Prostate gland (tissue), 2 donors: ENCODE data around the gene NETO2. TPM values are rescaled to one million over a fixed set of nuclear protein-coding genes. Genes with fewer than 3 reads are reported as not detected.
"Not testable (repeated sequence)": the region's sequence is repeated elsewhere in the genome, so short reads cannot be mapped to it uniquely, and the experiment has no call there.

Experiments
- DNase-seq: peaks from one replicate; pipeline ENCODE4 v3.0.0-alpha.2; 2019; ENCODE audit warnings: low spot score
- H3K27ac ChIP-seq, 2 donors: fragments of 200-600 bp; sonication (generic); 2 replicates each; pipeline ENCODE4 v1.5.1; 2017 to 2019
- H3K27me3 ChIP-seq: fragments of 200-600 bp; sonication (generic); replicated peaks from 2 replicates; pipeline ENCODE4 v1.5.1; 2019; ENCODE audit not compliant: insufficient read depth
- H3K36me3 ChIP-seq, 2 donors: fragments of 200-600 bp; sonication (generic); 1 replicate in 1 of 2; 2 replicates in 1 of 2; pipeline versions ENCODE4 v1.5.1 to v1.8.1; 2017 to 2019
- H3K4me1 ChIP-seq: fragments of 200-600 bp; sonication (generic); replicated peaks from 2 replicates; pipeline ENCODE4 v1.5.1; 2019
- H3K4me3 ChIP-seq, 2 donors: fragments of 200-600 bp; sonication (generic); 2 replicates each; pipeline ENCODE4 v1.5.1; 2017 to 2019
- H3K9me3 ChIP-seq: fragments of 200-600 bp; sonication (generic); 2 replicates; pipeline ENCODE4 v1.5.1; 2017
- CTCF ChIP-seq, 4 experiments: fragments of 200-600 bp in 2 of 4; fragments of 450-650 bp in 2 of 4; sonication (generic) in 2 of 4; IDR thresholded peaks; 1 replicate in 3 of 4; 2 replicates in 1 of 4; pipeline ENCODE4 v1.5.1; 2016 to 2019; ENCODE audit warnings: antibody characterized with exemption in 4 of 4, mild to moderate bottlenecking in 2 of 4, moderate library complexity in 2 of 4
- POLR2A ChIP-seq: fragments of 450-650 bp; IDR thresholded peaks from one replicate; pipeline ENCODE4 v1.6.1; 2016; ENCODE audit warnings: antibody characterized with exemption, mild to moderate bottlenecking
- POLR2AphosphoS5 ChIP-seq: sonication (generic); formaldehyde crosslinking; IDR thresholded peaks from one replicate; pipeline ENCODE4 v1.6.1; 2017; ENCODE audit warnings: antibody characterized with exemption
- WGBS: methylation state at CpG from one replicate; pipeline ENCODE4 v1.1.5; 2018; 5-methylcytosine and 5-hydroxymethylcytosine counted together
- intact Hi-C: fragments of 100-400 bp; cut with DNase I; formaldehyde crosslinking; loops from one replicate; pipeline ENCODE4 v1.14.2; 2022
- total RNA-seq, 2 donors: library from RNA; depleted of rRNA; stranded (reverse); fragments of >200 nt; gene quantifications; one replicate each; pipeline ENCODE4 v1.1.0, GENCODE V29; 2016

Gene NETO2
- total RNA-seq, 2 donors from 2014 or later: 0.73 to 14.3 TPM

DNA sequence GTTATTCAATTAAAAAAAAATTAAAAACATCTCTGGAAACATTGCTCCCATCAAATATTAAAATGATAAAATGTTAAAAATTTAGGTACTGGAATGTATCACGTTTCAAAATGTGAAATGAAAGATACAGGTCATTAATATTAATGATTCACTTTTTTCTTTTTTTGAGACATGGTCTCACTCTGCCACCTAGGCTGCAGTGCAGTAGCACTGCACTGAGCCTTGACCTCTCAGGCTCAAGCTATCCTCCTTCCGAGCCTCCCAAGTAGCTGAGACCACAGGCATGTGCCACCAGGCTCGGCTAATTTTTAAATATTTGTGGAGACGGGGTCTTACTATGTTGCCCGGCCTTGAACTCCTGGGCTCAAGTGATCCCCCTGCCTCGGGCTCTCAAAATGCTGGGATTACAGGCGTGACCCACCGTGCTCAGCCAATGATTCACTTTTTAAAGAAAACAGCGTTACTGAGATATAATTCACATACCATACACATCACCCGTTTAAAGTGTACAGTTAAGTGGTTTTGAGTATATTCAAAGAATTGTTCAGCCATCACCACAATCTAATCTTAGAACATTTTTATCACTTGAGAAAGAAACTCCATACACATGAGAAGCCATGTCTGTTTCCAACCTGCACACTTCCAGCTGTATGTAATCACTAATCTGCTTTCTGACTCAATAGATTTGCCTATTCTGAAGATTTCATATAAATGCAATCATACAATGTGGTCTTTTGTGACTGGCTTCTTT, 19.1 kb upstream of the NETO2 start:
- intact Hi-C loops: no loop called here
- TF ChIP-seq POLR2A (no peak), CTCF (IDR thresholded peaks at IDR 0.05) (no peak), POLR2AphosphoS5 (no peak)
- no peak for DNase-seq
- H3K27me3 ChIP-seq: no peaks in the 10 kb centered on the region
- no peak overlapping the region for H3K27ac ChIP-seq
- H3K36me3 ChIP-seq: no peaks in the 10 kb centered on the region
- no peak overlapping the region for H3K4me3 ChIP-seq
- 93% methylated on average over 10 of the region's 10 CpGs for WGBS
- no peaks in the 10 kb centered on the region for H3K4me1 ChIP-seq
- no peaks in the 10 kb centered on the region for H3K9me3 ChIP-seq

DNA sequence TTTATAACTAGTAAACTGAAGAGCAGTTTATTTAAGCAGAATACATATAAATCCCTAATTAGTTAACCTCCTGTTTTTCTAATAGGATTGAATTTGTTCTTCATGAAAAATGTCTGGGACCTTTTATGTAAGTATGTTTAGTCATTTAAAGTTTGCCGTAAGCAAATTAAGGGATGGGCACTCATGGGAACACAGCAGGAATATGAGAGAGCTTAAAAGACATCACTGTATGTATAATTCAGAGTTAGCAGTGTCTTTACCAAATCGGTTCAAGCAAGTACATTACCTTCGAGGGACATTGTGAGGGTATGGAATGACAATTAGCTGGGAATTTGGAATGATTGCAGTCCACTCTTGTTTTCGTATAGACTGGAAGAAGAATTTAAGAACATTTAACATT, 17.7 kb upstream of the NETO2 start:
- Histone ChIP-seq H3K27me3 (no peaks in the 10 kb centered on the region), H3K9me3 (no peaks in the 10 kb centered on the region), H3K4me1 (no peaks in the 10 kb centered on the region), H3K4me3 (no peak overlapping the region), H3K36me3 (no peaks in the 10 kb centered on the region), H3K27ac (no peak overlapping the region)
- TF ChIP-seq CTCF (IDR thresholded peaks at IDR 0.05) (no peak), POLR2A (no peak)
- DNase-seq: no peak
- WGBS: 90% methylated on average over 4 of the region's 4 CpGs
- intact Hi-C loops: no loop called here

DNA sequence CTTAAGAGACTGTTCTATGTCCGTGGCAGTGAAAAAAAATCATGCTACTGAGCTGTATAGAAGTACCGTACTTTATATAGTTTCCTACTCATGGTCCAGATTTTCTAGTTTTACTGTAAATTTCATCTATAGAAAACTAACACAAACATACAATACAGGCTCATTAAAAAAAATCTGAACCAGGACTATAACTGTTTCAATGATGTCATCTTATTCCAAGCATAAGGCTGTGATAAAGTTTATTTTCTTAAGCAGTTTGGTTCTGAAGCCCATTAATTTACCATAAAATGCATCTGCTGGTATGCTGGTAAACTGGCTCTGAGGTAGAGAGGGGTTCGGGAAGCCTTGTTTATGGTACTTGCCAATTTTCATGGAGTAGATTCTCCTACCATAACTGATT, 16.7 kb upstream of the NETO2 start:
- no peak for TF ChIP-seq POLR2AphosphoS5
- no peak for TF ChIP-seq POLR2A
- TF ChIP-seq CTCF (IDR thresholded peaks at IDR 0.05): no peak
- intact Hi-C loops: no loop called here
- DNase-seq: no peak
- 86% methylated on average over 3 of the region's 3 CpGs for WGBS
- H3K27me3 ChIP-seq: no peaks in the 10 kb centered on the region
- H3K27ac ChIP-seq: no peak overlapping the region
- no peaks in the 10 kb centered on the region for H3K36me3 ChIP-seq
- H3K4me1 ChIP-seq: no peaks in the 10 kb centered on the region
- no peak overlapping the region for H3K4me3 ChIP-seq
- H3K9me3 ChIP-seq: no peaks in the 10 kb centered on the region

DNA sequence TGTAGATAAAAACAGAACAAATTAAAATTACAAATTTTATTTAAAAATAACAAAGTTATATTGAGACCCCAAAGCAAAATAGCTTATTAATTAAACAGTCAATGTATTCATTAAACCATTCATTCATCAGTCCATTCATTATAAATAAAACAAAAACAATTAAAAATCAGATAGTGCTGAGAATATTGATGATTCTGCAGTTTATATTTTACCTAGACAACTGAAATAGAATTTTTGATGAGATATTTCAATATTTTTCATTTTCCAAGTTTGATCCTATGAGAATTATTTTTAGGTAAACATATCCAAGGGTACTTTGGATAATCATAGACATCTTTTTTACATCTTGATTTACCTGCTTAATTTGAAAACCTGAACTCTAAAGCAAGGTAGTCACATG, 15.2 kb upstream of the NETO2 start:
- H3K9me3 ChIP-seq: no peaks in the 10 kb centered on the region
- intact Hi-C loops: no loop called here
- TF ChIP-seq POLR2A: no peak
- no peak for TF ChIP-seq POLR2AphosphoS5
- no peak for TF ChIP-seq CTCF (IDR thresholded peaks at IDR 0.05)
- no peak overlapping the region for H3K27ac ChIP-seq
- H3K36me3 ChIP-seq: no peaks in the 10 kb centered on the region
- DNase-seq: no peak
- no peak overlapping the region for H3K4me3 ChIP-seq
- H3K27me3 ChIP-seq: no peaks in the 10 kb centered on the region
- H3K4me1 ChIP-seq: no peaks in the 10 kb centered on the region

- Histone ChIP-seq H3K27me3 (no peaks in the 10 kb centered on the region), H3K4me1 (no peaks in the 10 kb centered on the region), H3K27ac (no peak overlapping the region), H3K36me3 (no peaks in the 10 kb centered on the region), H3K9me3 (no peaks in the 10 kb centered on the region), H3K4me3 (no peak overlapping the region)
- no peak for TF ChIP-seq POLR2AphosphoS5
- no peak for TF ChIP-seq CTCF (IDR thresholded peaks at IDR 0.05)
- TF ChIP-seq POLR2A: no peak
- DNase-seq: no peak
- WGBS: 95% methylated on average over 3 of the region's 3 CpGs
- intact Hi-C loops: no loop called here
Observed at GRCh38 chr16:47156680-47157215, 13.0 kb upstream of the NETO2 start.

DNA sequence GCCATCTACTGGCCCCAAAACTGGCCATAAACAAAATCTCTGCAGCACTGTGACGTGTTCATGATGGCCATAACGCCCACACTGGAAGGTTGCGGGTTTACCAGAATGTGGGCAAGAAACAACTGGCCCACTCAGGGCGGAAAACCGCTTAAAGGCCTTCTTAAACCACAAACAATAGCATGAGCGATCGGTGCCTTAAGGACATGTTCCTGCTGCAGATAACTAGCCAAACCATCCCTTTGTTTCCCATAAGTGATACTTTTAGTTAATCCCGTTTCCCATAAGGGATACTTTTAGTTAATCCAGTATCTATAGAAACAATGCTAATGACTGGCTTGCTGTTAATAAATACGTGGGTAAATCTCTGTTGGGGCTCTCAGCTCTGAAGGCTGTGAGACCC, 8.8 kb upstream of the NETO2 start:
- H3K9me3 ChIP-seq, DNase-seq, H3K4me3 ChIP-seq, H3K4me1 ChIP-seq, H3K36me3 ChIP-seq, H3K27ac ChIP-seq, H3K27me3 ChIP-seq, intact Hi-C loops: not testable (repeated sequence)
- WGBS: 95% methylated on average over 9 of the region's 9 CpGs
